HepG2 (cell line): ENCODE measurements around the gene CDK6. TPM values are rescaled to one million over a fixed set of nuclear protein-coding genes. Genes with fewer than 3 reads are reported as not detected.

Experiments used
- BHLHE40 ChIP-seq: IDR thresholded peaks from 2 replicates; pipeline ENCODE4 v1.6.1; 2011; ENCODE audit warnings: low read length, improper control_type of control experiment
- CBFB ChIP-seq: sonication (generic); formaldehyde crosslinking; IDR thresholded peaks from 2 replicates; pipeline ENCODE4 v1.4.0; 2020; ENCODE audit warnings: missing genetic modification reagents
- KDM5B ChIP-seq: sonication (generic); formaldehyde crosslinking; IDR thresholded peaks from 2 replicates; pipeline ENCODE4 v1.4.0; 2020; ENCODE audit warnings: missing genetic modification reagents, mild to moderate bottlenecking, borderline replicate concordance
- KDM6A ChIP-seq: IDR thresholded peaks from 2 replicates; pipeline ENCODE4 v1.6.1; 2016; ENCODE audit warnings: low read depth
- MBNL3 ChIP-seq: fragments of 250-450 bp; sonication (Bioruptor Pico); conservative IDR thresholded peaks from 2 replicates; pipeline ENCODE4 v1.8.0; 2022; ENCODE audit warnings: mild to moderate bottlenecking, inconsistent platforms
- MED1 ChIP-seq: sonication (generic); formaldehyde crosslinking; IDR thresholded peaks from 2 replicates; pipeline ENCODE4 v1.4.0; 2020; ENCODE audit warnings: missing genetic modification reagents
- MXI1 ChIP-seq: IDR thresholded peaks from 3 replicates; pipeline ENCODE4 v1.6.1; 2012; ENCODE audit warnings: low read depth, low read length, inconsistent platforms, borderline replicate concordance
- PHF21A ChIP-seq: sonication (generic); formaldehyde crosslinking; IDR thresholded peaks from 2 replicates; pipeline ENCODE4 v1.5.0; 2020; ENCODE audit warnings: mild to moderate bottlenecking, missing genetic modification reagents
- RARA ChIP-seq: IDR thresholded peaks from 2 replicates; pipeline ENCODE4 v1.6.1; 2016; ENCODE audit warnings: missing genetic modification reagents, missing compliant biosample characterization
- SP140L ChIP-seq: sonication (generic); formaldehyde crosslinking; IDR thresholded peaks from 2 replicates; pipeline ENCODE4 v1.4.0; 2020; ENCODE audit warnings: missing genetic modification reagents, borderline replicate concordance
- ZBED4 ChIP-seq: sonication (generic); formaldehyde crosslinking; IDR thresholded peaks from 2 replicates; pipeline ENCODE4 v1.4.0; 2020; ENCODE audit warnings: missing genetic modification reagents, borderline replicate concordance
- ZNF589 ChIP-seq: sonication (generic); formaldehyde crosslinking; conservative IDR thresholded peaks from 2 replicates; pipeline ENCODE4 v1.8.0; 2022; ENCODE audit warnings: mild to moderate bottlenecking, moderate library complexity, missing genetic modification reagents
- ZNF773 ChIP-seq: sonication (generic); formaldehyde crosslinking; IDR thresholded peaks from 2 replicates; pipeline ENCODE4 v1.4.0; 2020; ENCODE audit warnings: missing genetic modification reagents, borderline replicate concordance
- polyA plus RNA-seq, 8 experiments: library from polyadenylated mRNA; depleted of rRNA in 3 of 8; stranded (reverse) in 7 of 8; unstranded in 1 of 8; fragments of >200 nt; fragmentation: Illumina TruSeq in 4 of 8; extraction: Trizol in 4 of 8; gene quantifications; 2 replicates each; pipeline versions ENCODE4 v1.2.1 to v1.2.3, GENCODE V29; 2011 to 2016; ENCODE audit warnings: low read depth in 4 of 8, missing spikeins in 1 of 8, mixed read lengths in 1 of 8; ENCODE audit not compliant: insufficient read depth in 1 of 8
- total RNA-seq, 5 experiments: library from RNA; depleted of rRNA; stranded (reverse); fragments of >200 nt; fragmentation: Illumina TruSeq; extraction: Trizol; gene quantifications; 2 replicates each; pipeline ENCODE4 v1.2.3, GENCODE V29; 2016; ENCODE audit warnings: low read depth in 1 of 5
- TF ChIP-seq, protein P1 (sequence below): sonication (generic); formaldehyde crosslinking; conservative IDR thresholded peaks from 2 replicates; pipeline ENCODE4 v1.8.0; 2022; ENCODE audit warnings: missing genetic modification reagents
- TF ChIP-seq, protein P2 (sequence below), 2 experiments: fragments of 450-650 bp in 1 of 2; sonication (generic) in 1 of 2; formaldehyde crosslinking; IDR thresholded peaks; 2 replicates each; pipeline versions ENCODE4 v1.5.0 to v1.8.0; 2020 to 2022; ENCODE audit warnings: mild to moderate bottlenecking in 1 of 2, missing genetic modification reagents in 1 of 2
- TF ChIP-seq, protein P3 (sequence below): sonication (generic); formaldehyde crosslinking; IDR thresholded peaks from 2 replicates; pipeline ENCODE4 v1.4.0; 2020; ENCODE audit warnings: mild to moderate bottlenecking, low read depth, missing genetic modification reagents
- TF ChIP-seq, protein P4 (sequence below): sonication (generic); formaldehyde crosslinking; IDR thresholded peaks from 2 replicates; pipeline ENCODE4 v1.4.0; 2020; ENCODE audit warnings: mild to moderate bottlenecking, missing genetic modification reagents
- TF ChIP-seq, protein P5 (sequence below): sonication (generic); formaldehyde crosslinking; IDR thresholded peaks from 2 replicates; pipeline ENCODE4 v1.4.0; 2020; ENCODE audit warnings: mild to moderate bottlenecking, missing genetic modification reagents

Gene CDK6
- total and polyA plus RNA-seq, 2 of the 13 experiments (the other 11 are each of a cell fraction or from before 2014, with no cell fraction given) = 34.6 to 90.8 TPM

DNA sequence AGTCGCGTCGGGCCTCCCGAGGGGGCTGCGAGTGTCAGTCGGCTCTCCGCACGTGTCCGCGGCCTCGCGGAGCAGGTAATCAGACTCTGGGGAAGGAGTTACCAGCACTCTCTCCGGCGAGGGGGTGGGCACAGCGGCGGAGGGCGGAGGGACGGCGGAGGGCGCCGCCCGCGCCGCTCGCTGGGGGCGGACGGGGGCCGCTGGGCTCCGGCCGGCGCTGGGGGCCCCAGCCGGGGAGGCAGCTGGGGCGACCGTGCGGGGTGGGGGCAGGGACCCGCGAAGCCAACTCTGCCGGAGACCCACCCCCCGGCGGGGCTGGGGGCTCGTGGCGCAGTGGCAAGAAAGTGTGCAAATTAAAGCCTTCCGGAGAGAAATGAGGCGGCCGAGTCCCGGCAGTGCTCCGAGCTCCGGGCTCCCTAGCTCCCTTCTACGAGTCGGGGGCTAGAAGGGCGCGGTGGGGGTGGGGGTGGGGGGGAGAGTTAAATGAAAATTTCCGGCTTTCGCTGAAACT is at the start of gene CDK6 (continued):
- TF ChIP-seq ZBED4 (CRISPR knock-in tag) (no peak), MXI1 (peak; percentile 75; the same call in 1 of the 3 replicates), RARA (CRISPR knock-in tag) (0 out of 2 replicates have a peak, but pooled peaks have one; percentile 6), MBNL3 (CRISPR knock-in tag) (no peak), SP140L (no peak), KDM5B (CRISPR knock-in tag) (peak; percentile 28; the same call in 1 of the 2 replicates), KDM6A (CRISPR knock-in tag) (no peak), ZNF589 (CRISPR knock-in tag) (peak; percentile 25; the same call in 1 of the 2 replicates), BHLHE40 (peak; percentile 64; the same call in 1 of the 2 replicates), PHF21A (no peak), MED1 (CRISPR knock-in tag) (0 out of 2 replicates have a peak, but pooled peaks have one; percentile 5), ZNF773 (0 out of 2 replicates have a peak, but pooled peaks have one; percentile 29), CBFB (CRISPR knock-in tag) (no peak)
- TF ChIP-seq, protein P1, sequence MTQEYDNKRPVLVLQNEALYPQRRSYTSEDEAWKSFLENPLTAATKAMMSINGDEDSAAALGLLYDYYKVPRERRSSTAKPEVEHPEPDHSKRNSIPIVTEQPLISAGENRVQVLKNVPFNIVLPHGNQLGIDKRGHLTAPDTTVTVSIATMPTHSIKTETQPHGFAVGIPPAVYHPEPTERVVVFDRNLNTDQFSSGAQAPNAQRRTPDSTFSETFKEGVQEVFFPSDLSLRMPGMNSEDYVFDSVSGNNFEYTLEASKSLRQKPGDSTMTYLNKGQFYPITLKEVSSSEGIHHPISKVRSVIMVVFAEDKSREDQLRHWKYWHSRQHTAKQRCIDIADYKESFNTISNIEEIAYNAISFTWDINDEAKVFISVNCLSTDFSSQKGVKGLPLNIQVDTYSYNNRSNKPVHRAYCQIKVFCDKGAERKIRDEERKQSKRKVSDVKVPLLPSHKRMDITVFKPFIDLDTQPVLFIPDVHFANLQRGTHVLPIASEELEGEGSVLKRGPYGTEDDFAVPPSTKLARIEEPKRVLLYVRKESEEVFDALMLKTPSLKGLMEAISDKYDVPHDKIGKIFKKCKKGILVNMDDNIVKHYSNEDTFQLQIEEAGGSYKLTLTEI (CRISPR knock-in tag) = no peak
- TF ChIP-seq, protein P2, sequence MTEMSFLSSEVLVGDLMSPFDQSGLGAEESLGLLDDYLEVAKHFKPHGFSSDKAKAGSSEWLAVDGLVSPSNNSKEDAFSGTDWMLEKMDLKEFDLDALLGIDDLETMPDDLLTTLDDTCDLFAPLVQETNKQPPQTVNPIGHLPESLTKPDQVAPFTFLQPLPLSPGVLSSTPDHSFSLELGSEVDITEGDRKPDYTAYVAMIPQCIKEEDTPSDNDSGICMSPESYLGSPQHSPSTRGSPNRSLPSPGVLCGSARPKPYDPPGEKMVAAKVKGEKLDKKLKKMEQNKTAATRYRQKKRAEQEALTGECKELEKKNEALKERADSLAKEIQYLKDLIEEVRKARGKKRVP (CRISPR knock-in tag; IDR thresholded peaks at IDR 0.05) = no peak
- TF ChIP-seq, protein P3, sequence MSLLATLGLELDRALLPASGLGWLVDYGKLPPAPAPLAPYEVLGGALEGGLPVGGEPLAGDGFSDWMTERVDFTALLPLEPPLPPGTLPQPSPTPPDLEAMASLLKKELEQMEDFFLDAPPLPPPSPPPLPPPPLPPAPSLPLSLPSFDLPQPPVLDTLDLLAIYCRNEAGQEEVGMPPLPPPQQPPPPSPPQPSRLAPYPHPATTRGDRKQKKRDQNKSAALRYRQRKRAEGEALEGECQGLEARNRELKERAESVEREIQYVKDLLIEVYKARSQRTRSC = no peak
- TF ChIP-seq, protein P4, sequence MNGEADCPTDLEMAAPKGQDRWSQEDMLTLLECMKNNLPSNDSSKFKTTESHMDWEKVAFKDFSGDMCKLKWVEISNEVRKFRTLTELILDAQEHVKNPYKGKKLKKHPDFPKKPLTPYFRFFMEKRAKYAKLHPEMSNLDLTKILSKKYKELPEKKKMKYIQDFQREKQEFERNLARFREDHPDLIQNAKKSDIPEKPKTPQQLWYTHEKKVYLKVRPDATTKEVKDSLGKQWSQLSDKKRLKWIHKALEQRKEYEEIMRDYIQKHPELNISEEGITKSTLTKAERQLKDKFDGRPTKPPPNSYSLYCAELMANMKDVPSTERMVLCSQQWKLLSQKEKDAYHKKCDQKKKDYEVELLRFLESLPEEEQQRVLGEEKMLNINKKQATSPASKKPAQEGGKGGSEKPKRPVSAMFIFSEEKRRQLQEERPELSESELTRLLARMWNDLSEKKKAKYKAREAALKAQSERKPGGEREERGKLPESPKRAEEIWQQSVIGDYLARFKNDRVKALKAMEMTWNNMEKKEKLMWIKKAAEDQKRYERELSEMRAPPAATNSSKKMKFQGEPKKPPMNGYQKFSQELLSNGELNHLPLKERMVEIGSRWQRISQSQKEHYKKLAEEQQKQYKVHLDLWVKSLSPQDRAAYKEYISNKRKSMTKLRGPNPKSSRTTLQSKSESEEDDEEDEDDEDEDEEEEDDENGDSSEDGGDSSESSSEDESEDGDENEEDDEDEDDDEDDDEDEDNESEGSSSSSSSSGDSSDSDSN (CRISPR knock-in tag) = peak; percentile 49; the same call in 1 of the 2 replicates
- TF ChIP-seq, protein P5, sequence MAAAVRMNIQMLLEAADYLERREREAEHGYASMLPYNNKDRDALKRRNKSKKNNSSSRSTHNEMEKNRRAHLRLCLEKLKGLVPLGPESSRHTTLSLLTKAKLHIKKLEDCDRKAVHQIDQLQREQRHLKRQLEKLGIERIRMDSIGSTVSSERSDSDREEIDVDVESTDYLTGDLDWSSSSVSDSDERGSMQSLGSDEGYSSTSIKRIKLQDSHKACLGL (CRISPR knock-in tag) = peak; percentile 48
